ENCODE measurements around the gene NEDD9. TPM values are rescaled to one million over a fixed set of nuclear protein-coding genes. Genes with fewer than 3 reads are reported as not detected.

The NEDD9 gene
- total and polyA plus RNA-seq, 2 experiments from 2014 or later = 4.4 to 13.0 TPM

GRCh38 chr6:11149551-11149950 is 82.9 kb downstream of the NEDD9 start:
- Histone ChIP-seq H4K20me1 (replicated peaks; ENCODE audit: insufficient read depth) (no peaks in the 10 kb centered on the region), H2AFZ (no peak overlapping the region), H3K27ac (ENCODE audit: low read depth) (no peak overlapping the region), H3K79me2 (replicated peaks; ENCODE audit: insufficient read depth) (no peaks in the 10 kb centered on the region), H3K36me3 (ENCODE audit: insufficient read depth) (no peaks in the 10 kb centered on the region), H3K27me3 (ENCODE audit: insufficient read depth) (no peaks in the 10 kb centered on the region), H3K4me3 (no peak overlapping the region), H3K4me1 (ENCODE audit: insufficient read depth) (peaks cover 42% of the 10 kb centered on the region), H3F3A (replicated peaks; ENCODE audit: low read depth) (no peaks in the 10 kb centered on the region), H3K4me2 (no peak overlapping the region), H3K9me2 (ENCODE audit: insufficient read depth) (no peaks in the 10 kb centered on the region; the same call in 1 of the 2 replicates)
- Mint-ChIP-seq H3K4me3 (no peak overlapping the region), H3K36me3 (ENCODE audit: low read depth) (no peaks in the 10 kb centered on the region; the same call in 2 of the 3 replicates), H3K9me3 (no peaks in the 10 kb centered on the region), H3K27ac (no peak overlapping the region), H3K27me3 (ENCODE audit: insufficient read depth, low read depth, poor library complexity) (peaks cover 5% of the 10 kb centered on the region), H3K4me1 (peaks cover 35% of the 10 kb centered on the region)
- ATAC-seq (no peak), DNase-seq (ENCODE audit: low spot score) (no peak)
- no peak for TF ChIP-seq ZNF331 (CRISPR knock-in tag; IDR thresholded peaks at IDR 0.05; ENCODE audit: low read depth)
- no peak for TF ChIP-seq STAT1 (IDR thresholded peaks at IDR 0.05; ENCODE audit: unreplicated experiment)
- TF ChIP-seq POLR2AphosphoS5 (IDR thresholded peaks at IDR 0.05; ENCODE audit: low read depth) = no peak
- no peak for TF ChIP-seq EZH2 (IDR thresholded peaks at IDR 0.05; ENCODE audit: low read depth, unreplicated experiment)
- TF ChIP-seq ZNF114 (CRISPR knock-in tag; IDR thresholded peaks at IDR 0.05) = no peak
- no peak for TF ChIP-seq CREB1 (CRISPR knock-in tag; IDR thresholded peaks at IDR 0.05; ENCODE audit: low read depth)
- no peak for TF ChIP-seq CTCF (conservative IDR thresholded peaks at IDR 0.05; ENCODE audit: low read depth in 2 of 2)
- no peak for TF ChIP-seq JUNB (IDR thresholded peaks at IDR 0.05; ENCODE audit: unreplicated experiment)
- no peak for TF ChIP-seq NANOG (IDR thresholded peaks at IDR 0.05; ENCODE audit: borderline replicate concordance)
- TF ChIP-seq EZH2phosphoT487 (IDR thresholded peaks at IDR 0.05; ENCODE audit: unreplicated experiment) = no peak
- no peak for TF ChIP-seq ZNF462 (CRISPR knock-in tag; IDR thresholded peaks at IDR 0.05)
- TF ChIP-seq, protein P1, sequence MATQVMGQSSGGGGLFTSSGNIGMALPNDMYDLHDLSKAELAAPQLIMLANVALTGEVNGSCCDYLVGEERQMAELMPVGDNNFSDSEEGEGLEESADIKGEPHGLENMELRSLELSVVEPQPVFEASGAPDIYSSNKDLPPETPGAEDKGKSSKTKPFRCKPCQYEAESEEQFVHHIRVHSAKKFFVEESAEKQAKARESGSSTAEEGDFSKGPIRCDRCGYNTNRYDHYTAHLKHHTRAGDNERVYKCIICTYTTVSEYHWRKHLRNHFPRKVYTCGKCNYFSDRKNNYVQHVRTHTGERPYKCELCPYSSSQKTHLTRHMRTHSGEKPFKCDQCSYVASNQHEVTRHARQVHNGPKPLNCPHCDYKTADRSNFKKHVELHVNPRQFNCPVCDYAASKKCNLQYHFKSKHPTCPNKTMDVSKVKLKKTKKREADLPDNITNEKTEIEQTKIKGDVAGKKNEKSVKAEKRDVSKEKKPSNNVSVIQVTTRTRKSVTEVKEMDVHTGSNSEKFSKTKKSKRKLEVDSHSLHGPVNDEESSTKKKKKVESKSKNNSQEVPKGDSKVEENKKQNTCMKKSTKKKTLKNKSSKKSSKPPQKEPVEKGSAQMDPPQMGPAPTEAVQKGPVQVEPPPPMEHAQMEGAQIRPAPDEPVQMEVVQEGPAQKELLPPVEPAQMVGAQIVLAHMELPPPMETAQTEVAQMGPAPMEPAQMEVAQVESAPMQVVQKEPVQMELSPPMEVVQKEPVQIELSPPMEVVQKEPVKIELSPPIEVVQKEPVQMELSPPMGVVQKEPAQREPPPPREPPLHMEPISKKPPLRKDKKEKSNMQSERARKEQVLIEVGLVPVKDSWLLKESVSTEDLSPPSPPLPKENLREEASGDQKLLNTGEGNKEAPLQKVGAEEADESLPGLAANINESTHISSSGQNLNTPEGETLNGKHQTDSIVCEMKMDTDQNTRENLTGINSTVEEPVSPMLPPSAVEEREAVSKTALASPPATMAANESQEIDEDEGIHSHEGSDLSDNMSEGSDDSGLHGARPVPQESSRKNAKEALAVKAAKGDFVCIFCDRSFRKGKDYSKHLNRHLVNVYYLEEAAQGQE (IDR thresholded peaks at IDR 0.05; ENCODE audit: unreplicated experiment) = no peak
- TF ChIP-seq, protein P2, sequence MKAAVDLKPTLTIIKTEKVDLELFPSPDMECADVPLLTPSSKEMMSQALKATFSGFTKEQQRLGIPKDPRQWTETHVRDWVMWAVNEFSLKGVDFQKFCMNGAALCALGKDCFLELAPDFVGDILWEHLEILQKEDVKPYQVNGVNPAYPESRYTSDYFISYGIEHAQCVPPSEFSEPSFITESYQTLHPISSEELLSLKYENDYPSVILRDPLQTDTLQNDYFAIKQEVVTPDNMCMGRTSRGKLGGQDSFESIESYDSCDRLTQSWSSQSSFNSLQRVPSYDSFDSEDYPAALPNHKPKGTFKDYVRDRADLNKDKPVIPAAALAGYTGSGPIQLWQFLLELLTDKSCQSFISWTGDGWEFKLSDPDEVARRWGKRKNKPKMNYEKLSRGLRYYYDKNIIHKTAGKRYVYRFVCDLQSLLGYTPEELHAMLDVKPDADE (IDR thresholded peaks at IDR 0.05) = no peak

All from GM23338 (cell line).